Measurements from ENCODE around the gene NDUFAF7. TPM values are rescaled to one million over a fixed set of nuclear protein-coding genes. Genes with fewer than 3 reads are reported as not detected.

The NDUFAF7 gene
- polyA plus RNA-seq, 2 of the 4 experiments (the other 2 are of a cell fraction) = 28.8 to 48.0 TPM

GRCh38 chr2:37232131-37232933, 874 bp downstream of the NDUFAF7 start:
- ATAC-seq (peak; percentile 17 to 39; a peak in 5 of 6 replicates), DNase-seq (ENCODE audit: low read depth in 1 of 2, low spot score in 1 of 2) (peak; percentile 21 to 48), FAIRE-seq (no peak)
- H3K4me1 ChIP-seq = peaks cover 22% of the 10 kb centered on the region
- H3K4me3 ChIP-seq = peak overlapping the region; percentile 91
- H3K4me2 ChIP-seq = peak overlapping the region; percentile 94
- POLR2A ChIA-PET = interaction anchor here (0.6 to 1.5 kb wide), 10 partner anchors 9 to 693 kb away, joined by 3 to 9 read pairs (median 5); partner anchors contain the start of genes CEBPZOS, RMDN2 and STRN
- 18% methylated on average over 18 of the region's 18 CpGs for WGBS (ENCODE audit: missing lambda C conversion rate)
- TF ChIP-seq SREBF2 (IDR thresholded peaks at IDR 0.05) = no peak
- no peak for TF ChIP-seq PBX3 (IDR thresholded peaks at IDR 0.05)
- TF ChIP-seq ESRRA (IDR thresholded peaks at IDR 0.05; ENCODE audit: borderline replicate concordance, low read length) = no peak
- TF ChIP-seq HDAC2 (IDR thresholded peaks at IDR 0.05) = no peak
- TF ChIP-seq HOXB5 (CRISPR knock-in tag; IDR thresholded peaks at IDR 0.05) = no peak
- no peak for TF ChIP-seq REST (IDR thresholded peaks at IDR 0.05)
- no peak for TF ChIP-seq BCL3 (IDR thresholded peaks at IDR 0.05)
- no peak for TF ChIP-seq ZSCAN20 (CRISPR knock-in tag; IDR thresholded peaks at IDR 0.05)
- TF ChIP-seq MAX (IDR thresholded peaks at IDR 0.05) = no peak
- no peak for TF ChIP-seq EP300 (IDR thresholded peaks at IDR 0.05)
- TF ChIP-seq GATA3 (IDR thresholded peaks at IDR 0.05; ENCODE audit: borderline replicate concordance) = no peak
- no peak for TF ChIP-seq SMC3 (IDR thresholded peaks at IDR 0.05)
- no peak for TF ChIP-seq KDM5A (IDR thresholded peaks at IDR 0.05)
- no peak for TF ChIP-seq BHLHE40 (IDR thresholded peaks at IDR 0.05; ENCODE audit: low read depth, low read length)
- TF ChIP-seq ZNF302 (CRISPR knock-in tag; IDR thresholded peaks at IDR 0.05) = no peak
- TF ChIP-seq PHF8 (IDR thresholded peaks at IDR 0.05; ENCODE audit: borderline replicate concordance, low read depth) = no peak
- TF ChIP-seq MAFK (IDR thresholded peaks at IDR 0.05; ENCODE audit: partially characterized antibody) = no peak
- TF ChIP-seq CHD4 (IDR thresholded peaks at IDR 0.05; ENCODE audit: borderline replicate concordance) = no peak
- CTCF ChIA-PET = interaction anchor here (1.0 to 1.2 kb wide), 2 partner anchors 13 to 26 kb away, joined by 3 read pairs; no protein-coding TSS in a partner anchor
- peak overlapping the region; percentile 92 to 95 for H3K27ac ChIP-seq
- no peaks in the 10 kb centered on the region for H3K9me3 ChIP-seq

GRCh38 chr2:37243435-37243834, 12.0 kb downstream of the NDUFAF7 start:
- Histone ChIP-seq H3K4me1 (no peaks in the 10 kb centered on the region), H3K4me3 (no peak overlapping the region), H3K9me3 (no peaks in the 10 kb centered on the region), H3K4me2 (no peak overlapping the region), H3K27ac (no peak overlapping the region)
- ChIA-PET CTCF (interaction anchor here (1.6 kb wide), 1 partner anchor 9 kb away, joined by 4 read pairs; no protein-coding TSS in a partner anchor), POLR2A (no interaction called here)
- no peak for DNase-seq (ENCODE audit: low read depth in 1 of 2, low spot score in 1 of 2)
- TF ChIP-seq KDM1A (IDR thresholded peaks at IDR 0.05; ENCODE audit: low read depth) (no peak), HOXA7 (CRISPR knock-in tag; IDR thresholded peaks at IDR 0.05) (no peak), RNF2 (IDR thresholded peaks at IDR 0.05; ENCODE audit: borderline replicate concordance, low read depth) (no peak), GATA3 (IDR thresholded peaks at IDR 0.05; ENCODE audit: borderline replicate concordance) (no peak), KDM5A (IDR thresholded peaks at IDR 0.05) (no peak), CBX8 (IDR thresholded peaks at IDR 0.05) (no peak)
- no peak for ATAC-seq
- WGBS (ENCODE audit: missing lambda C conversion rate) = 82% methylated on average over 4 of the region's 4 CpGs
- no peak for FAIRE-seq
